Nucleus accumbens (tissue), 56 donors: Measurements from ENCODE around the gene CASP1.
A peak's percentile ranks its signal among the peaks of the same experiment; 100 is the strongest.
"Not testable (repeated sequence)": the region's sequence is repeated elsewhere in the genome, so short reads cannot be mapped to it uniquely, and the experiment has no call there.

Experiments
- DNase-seq, 56 donors: peaks; one replicate each; lab custom pipeline; 2025; lab: John Stamatoyannopoulos, UW

Gene CASP1

DNA sequence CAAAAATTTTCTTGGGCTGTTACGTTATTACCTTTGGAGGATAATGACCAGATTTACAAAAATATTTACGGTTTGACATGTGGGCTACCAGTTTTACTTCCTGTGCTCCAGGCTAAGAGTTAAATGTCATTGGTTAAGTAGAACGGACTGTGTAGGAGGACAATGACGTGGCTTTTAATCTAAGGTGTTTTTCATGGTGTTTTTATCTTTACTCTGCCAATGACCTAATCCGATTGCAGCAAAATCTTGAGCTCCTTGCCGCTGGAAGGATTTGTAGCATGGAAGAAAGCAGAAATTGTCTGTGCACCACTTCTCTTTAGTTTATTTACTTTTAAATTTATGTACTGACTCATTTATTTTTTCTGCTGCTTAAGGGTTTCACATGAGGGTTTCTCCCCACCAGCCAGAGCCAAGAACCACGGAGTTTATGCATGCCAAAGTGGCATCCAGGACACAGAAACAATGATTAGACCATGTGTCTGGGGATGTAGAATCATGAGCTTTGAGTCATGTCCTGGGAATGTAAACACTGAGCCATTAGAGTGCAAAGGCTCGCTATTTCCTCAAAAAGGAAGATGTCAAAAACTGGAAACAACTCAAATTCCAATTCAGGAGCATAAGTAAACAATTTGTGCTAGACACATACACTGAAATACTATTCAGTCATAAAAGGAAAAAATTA lies 12.1 kb upstream of the CASP1 start:
- DNase-seq = no peak

- DNase-seq = no peak
Observed at GRCh38 chr11:105045676-105046296, 10.8 kb upstream of the CASP1 start.

DNA sequence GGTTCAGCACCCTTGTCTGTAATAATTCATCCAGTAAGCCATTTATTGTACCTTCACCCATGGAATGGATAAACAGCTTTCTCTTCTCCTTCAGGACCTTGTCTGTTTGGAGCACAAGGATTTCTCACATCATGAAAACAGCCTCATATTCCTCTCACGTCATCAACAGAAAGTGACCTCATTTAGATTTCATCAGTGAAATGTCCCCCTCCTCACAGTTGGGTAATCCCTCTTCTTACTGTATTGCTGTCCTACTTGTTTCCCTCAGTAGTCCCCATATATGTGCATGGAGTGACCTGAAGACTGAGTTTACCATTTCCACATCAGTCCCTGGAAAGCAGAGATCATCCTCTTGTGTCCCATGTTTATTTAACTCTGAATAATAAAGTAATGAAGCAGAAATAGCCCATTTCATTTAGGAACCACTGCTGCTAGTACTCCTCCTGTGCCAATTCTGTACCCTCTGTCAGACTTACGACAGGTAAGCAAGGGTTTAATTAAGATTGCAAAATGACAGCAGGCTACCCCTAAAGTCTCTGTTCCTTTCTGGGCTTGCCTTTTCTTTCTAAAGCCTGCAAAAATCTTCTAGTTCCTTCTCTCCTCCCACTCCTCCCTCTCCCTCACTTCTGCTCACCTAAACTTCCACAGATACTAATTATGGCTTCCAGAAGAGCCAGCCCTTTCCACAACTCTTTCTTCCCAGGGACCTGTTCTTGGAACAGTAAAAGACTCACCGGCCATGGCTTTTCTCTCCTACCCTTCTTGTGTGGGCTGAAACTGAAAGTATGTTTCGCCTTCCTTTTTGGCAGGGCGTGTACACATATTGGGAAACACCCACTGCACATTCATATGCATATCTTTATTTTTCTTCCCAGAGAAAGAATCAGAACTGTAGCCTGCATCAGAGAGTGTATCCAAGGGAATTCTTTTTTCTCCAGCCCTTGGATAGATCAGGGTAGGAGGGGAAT lies 9.9 kb upstream of the CASP1 start, which contains the start of gene CARD16:
TSS of gene CARD16 (minus strand) at position 779 of the 968 bp plus-strand sequence. CDS start at position 741, 38 bp downstream.
- not testable (repeated sequence) for DNase-seq

- DNase-seq = no peak
Observed at GRCh38 chr11:105042178-105042577, 7.2 kb upstream of the CASP1 start.

GRCh38 chr11:105040703-105041102 lies 5.8 kb upstream of the CASP1 start:
- DNase-seq = no peak

GRCh38 chr11:105034388-105034787 lies 556 bp downstream of the CASP1 start:
- not testable (repeated sequence) for DNase-seq

- DNase-seq = no peak
Observed at GRCh38 chr11:105033781-105034180, 1.2 kb downstream of the CASP1 start.

DNA sequence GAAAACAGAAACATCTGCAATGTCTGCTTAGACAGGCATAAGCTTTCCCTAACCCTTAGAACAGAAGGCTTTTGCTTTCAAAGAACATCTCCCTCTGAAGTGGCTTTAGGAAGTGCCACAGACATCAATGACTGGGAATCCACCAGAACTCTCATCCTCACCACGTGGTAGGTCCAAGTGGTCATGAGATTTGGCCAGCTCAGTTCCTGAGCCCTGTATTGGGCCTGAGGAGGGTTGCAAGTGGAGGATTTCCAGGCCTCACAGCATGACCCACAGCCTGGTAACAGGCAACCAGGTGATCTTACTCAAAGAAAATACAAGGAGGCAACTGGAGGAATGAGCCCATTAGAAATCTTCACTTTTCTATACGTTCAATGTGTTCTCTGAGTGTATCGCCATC lies 1.6 kb downstream of the CASP1 start:
- DNase-seq = peak in 2 of 56 donors; percentile 5 to 12

- DNase-seq = no peak
Observed at GRCh38 chr11:105032495-105032894, 2.4 kb downstream of the CASP1 start.

GRCh38 chr11:105027678-105028077 lies 7.3 kb downstream of the CASP1 start:
- no peak for DNase-seq

DNA sequence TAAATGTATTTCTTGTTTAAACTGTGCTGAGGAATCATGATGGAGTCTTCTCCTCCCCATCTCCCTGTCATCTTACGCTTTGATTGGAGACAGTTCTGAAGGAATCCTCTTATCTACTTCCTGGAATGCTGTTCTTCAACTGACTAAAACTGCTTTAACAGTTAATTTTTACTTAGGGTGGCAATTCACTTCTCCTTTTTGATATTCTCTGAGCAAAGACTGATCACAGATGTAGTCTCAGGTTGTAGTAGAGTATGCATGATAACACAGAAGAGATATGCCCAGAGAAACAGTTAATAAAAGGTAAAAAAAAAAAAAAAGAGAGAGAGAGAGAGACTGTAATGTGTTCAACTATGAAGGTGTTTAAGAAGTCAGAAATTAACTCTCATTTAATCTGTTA lies 10.6 kb downstream of the CASP1 start:
- no peak for DNase-seq

DNA sequence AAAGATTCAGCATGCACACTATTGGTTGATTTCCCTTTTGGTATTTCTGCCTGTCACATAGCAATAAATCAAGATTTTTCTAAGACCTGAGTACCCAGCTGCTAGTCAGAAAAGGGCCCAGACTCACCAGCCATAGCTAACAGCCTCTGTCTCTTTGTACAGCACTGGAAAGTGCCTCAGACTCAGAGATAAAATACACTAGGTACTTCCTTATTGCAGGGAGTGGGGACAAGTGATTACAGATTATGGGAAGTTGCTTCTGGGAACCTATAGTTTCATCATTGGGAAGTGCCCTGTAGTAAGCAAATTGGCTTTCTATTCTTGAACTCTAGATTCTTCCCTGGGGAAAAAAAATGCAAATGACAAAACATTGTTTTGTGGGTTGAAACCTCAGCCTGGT lies 11.9 kb downstream of the CASP1 start, which contains the start of gene CASP5:
TSS of gene CASP5 (minus strand) at position 166 of the 400 bp plus-strand sequence. CDS start at position 134, 32 bp downstream.
- DNase-seq = no peak

DNA sequence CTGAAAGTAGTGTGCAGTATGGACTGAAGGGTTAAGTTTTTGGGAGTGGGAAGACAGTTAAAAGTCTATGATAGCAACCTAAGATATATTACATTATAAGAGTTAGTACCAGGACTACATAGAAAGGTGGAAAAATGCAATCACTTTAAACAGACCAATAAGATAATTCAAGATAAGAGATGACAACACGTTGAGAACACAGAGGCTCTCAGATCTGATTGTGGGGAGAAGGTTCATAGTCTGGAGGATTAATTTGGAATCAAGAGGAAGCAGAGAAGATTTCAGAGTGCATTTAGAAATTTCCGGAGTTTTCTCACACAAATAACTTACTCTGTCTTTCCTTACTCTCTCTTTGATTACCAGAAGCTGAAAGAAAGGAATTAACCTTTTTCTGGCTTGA lies 12.4 kb downstream of the CASP1 start:
- DNase-seq = no peak

- DNase-seq = no peak
Observed at GRCh38 chr11:105007463-105007862, 27.5 kb downstream of the CASP1 start.

- no peak for DNase-seq
Observed at GRCh38 chr11:105005451-105005845, 29.5 kb downstream of the CASP1 start.

DNA sequence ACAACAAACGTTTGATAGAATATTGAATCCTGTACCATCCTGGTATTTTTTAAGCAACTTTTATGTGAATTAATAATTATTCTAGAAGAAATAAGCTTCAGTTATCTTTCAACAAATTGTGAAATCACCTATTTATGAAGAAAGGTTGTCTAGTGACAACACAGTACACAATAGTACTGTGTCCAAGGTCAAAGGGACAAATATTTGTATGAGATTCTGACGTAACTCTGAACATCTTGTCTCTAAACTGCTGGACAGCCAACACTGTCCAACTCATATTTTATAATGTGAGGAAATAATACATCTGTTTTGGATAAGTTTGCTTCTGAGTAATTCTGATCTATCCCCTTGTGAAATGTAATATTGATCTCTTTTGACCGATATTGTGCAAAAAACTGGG lies 30.9 kb downstream of the CASP1 start:
- no peak for DNase-seq

GRCh38 chr11:105003151-105003550 lies 31.8 kb downstream of the CASP1 start:
- no peak for DNase-seq

- DNase-seq = peak in 5 of 56 donors; percentile 1 to 5 (median 1)
Observed at GRCh38 chr11:105000797-105001196, 34.1 kb downstream of the CASP1 start.

DNA sequence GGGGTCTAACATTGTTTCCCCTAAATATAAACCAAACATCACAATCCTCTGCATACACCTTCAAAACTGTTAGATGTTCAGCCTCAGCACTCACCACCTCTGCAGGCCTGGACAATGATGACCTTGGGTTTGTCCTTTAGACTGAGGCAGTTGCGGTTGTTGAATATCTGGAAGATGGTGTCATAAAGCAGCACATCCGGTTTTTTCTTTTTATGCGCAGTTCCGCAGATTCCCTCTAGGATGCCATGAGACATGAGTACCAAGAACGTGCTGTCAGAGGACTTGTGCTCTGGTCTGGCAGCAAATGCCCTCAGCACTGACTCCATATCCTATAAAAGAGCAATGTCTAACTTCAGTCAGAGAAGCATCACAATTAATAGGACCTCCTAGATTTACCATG lies 34.8 kb downstream of the CASP1 start:
- DNase-seq = no peak

DNA sequence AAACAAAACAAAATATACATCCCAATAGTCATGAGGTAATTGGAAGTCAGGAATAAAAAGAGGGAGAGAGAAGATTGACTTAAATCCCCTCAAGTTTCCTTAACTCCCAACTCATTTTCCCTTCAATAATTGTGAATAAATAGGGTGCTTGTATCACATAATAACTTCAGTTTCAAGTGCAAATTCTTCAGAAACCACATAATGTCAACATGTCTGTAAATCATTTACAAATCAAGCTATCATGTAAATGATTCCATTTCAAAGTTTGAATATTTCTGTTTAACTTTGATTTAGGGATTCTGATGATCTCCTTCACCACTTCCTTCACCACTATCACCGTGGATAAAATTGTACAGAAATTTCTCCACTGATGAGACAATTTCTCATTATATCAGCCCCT lies 35.2 kb downstream of the CASP1 start:
- DNase-seq = no peak

DNA sequence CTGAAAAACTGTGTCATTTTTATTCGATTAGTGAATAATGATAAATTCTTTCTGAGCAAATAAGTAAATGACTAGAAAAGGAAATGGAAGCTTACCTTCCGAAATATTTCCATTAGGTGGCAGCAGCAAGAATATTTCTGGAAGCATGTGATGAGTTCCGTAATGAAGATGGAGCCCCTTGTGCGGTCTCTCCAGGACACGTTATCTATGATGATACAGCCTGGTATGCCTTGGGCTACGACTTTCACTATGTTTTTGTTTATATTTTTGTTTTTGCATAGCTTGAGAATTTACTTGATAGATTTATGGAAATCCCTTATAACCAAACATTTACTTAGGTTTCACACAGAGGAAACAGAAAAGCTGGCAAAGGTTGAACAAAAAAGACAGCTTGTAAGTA lies 37.7 kb downstream of the CASP1 start:
- DNase-seq = no peak
